MCF 10A (cell line): ENCODE measurements around the gene COQ10B. TPM values are rescaled to one million over a fixed set of nuclear protein-coding genes. Genes with fewer than 3 reads are reported as not detected.
A peak's percentile ranks its signal among the peaks of the same experiment; 100 is the strongest.

Source experiments
- BruUV-seq: library from RNA; stranded (reverse); fragments of 400-500 nt; replicated peaks from 2 replicates; lab custom pipeline; 2021; lab: Mats Ljungman, UMichigan
- CTCF ChIA-PET: fragments of 300-600 bp; sonication (Branson Sonifier 250); formaldehyde crosslinking; extraction: SDS; loops from one replicate; lab custom pipeline; 2021; ENCODE audit warnings: antibody characterized with exemption, inconsistent platforms; lab: Yijun Ruan, JAX
- POLR2A ChIA-PET: fragments of 300-600, 350-650 bp; sonication (Branson Sonifier 250); formaldehyde crosslinking; extraction: SDS; loops from one replicate; lab custom pipeline; 2020; ENCODE audit warnings: antibody characterized with exemption, inconsistent platforms; lab: Yijun Ruan, JAX
- DNase-seq: peaks from one replicate; pipeline ENCODE4 v3.0.0-alpha.2; 2018; ENCODE audit not compliant: unreplicated experiment
- H3K27ac Mint-ChIP-seq: one replicate; pipeline ENCODE4 v1.8.0; 2022; ENCODE audit warnings: mild to moderate bottlenecking, low read depth, mixed read lengths; ENCODE audit not compliant: unreplicated experiment
- H3K27me3 Mint-ChIP-seq: one replicate; pipeline ENCODE4 v1.8.0; 2022; ENCODE audit warnings: mixed read lengths; ENCODE audit not compliant: insufficient read depth, unreplicated experiment
- H3K36me3 Mint-ChIP-seq: one replicate; pipeline ENCODE4 v1.8.0; 2022; ENCODE audit warnings: mild to moderate bottlenecking, moderate library complexity, mixed read lengths; ENCODE audit not compliant: insufficient read depth, unreplicated experiment
- H3K4me1 Mint-ChIP-seq: one replicate; pipeline ENCODE4 v1.8.0; 2022; ENCODE audit warnings: mixed read lengths; ENCODE audit not compliant: insufficient read depth, unreplicated experiment
- H3K4me3 Mint-ChIP-seq: one replicate; pipeline ENCODE4 v1.8.0; 2022; ENCODE audit warnings: mild to moderate bottlenecking, moderate library complexity, mixed read lengths; ENCODE audit not compliant: unreplicated experiment
- H3K9me3 Mint-ChIP-seq: one replicate; pipeline ENCODE4 v1.8.0; 2022; ENCODE audit warnings: mixed read lengths; ENCODE audit not compliant: unreplicated experiment
- intact Hi-C: fragments of 100-400 bp; cut with micrococcal nuclease; formaldehyde crosslinking; loops from 2 replicates; pipeline ENCODE4 v1.14.1; 2022
- total RNA-seq: library from RNA; stranded (reverse); gene quantifications from 2 replicates; pipeline ENCODE4 v1.2.3, GENCODE V29; 2022
- TF ChIP-seq, protein P1 (sequence below): fragments of 200-600 bp; IDR thresholded peaks from one replicate; pipeline ENCODE4 v1.8.0; 2022; ENCODE audit warnings: antibody characterized with exemption, mild to moderate bottlenecking; ENCODE audit not compliant: unreplicated experiment

Gene COQ10B
- total RNA-seq, 1 experiment from 2014 or later = 21.3 TPM

DNA sequence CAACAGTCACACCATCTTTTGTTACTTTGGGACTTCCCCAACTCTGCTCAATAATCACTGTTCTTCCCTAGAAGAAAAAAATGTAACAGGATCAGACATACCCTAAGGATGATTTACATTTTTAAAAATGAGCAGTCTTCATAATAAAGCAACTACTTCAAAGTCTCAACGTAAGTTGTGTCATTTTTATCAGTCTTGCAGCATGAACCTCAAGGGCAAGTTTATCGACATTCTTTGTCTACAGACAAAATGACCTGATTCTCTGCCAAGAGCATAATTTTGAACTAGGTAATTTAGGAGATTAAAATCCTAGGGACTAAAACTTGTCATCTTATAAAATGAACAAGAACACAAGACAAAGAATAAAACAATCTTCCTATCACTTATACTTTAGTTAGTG lies 44.0 kb downstream of the COQ10B start:
- Mint-ChIP-seq H3K36me3 (peaks cover 87% of the 10 kb centered on the region), H3K27ac (peak overlapping the region; percentile 49), H3K4me3 (peak overlapping the region; percentile 89), H3K9me3 (no peaks in the 10 kb centered on the region), H3K27me3 (no peaks in the 10 kb centered on the region), H3K4me1 (peaks cover 14% of the 10 kb centered on the region)
- ChIA-PET CTCF (interaction anchor here (1.2 to 1.4 kb wide), 2 partner anchors 18 to 19 kb away, joined by 3 to 4 read pairs; no protein-coding TSS in a partner anchor), POLR2A (interaction anchor here (0.6 to 10.4 kb wide), 13 partner anchors 7 to 209 kb away, joined by 3 to 366 read pairs (median 27); partner anchors contain the start of genes COQ10B, MARS2, MOB4 and SF3B1)
- TF ChIP-seq, protein P1, sequence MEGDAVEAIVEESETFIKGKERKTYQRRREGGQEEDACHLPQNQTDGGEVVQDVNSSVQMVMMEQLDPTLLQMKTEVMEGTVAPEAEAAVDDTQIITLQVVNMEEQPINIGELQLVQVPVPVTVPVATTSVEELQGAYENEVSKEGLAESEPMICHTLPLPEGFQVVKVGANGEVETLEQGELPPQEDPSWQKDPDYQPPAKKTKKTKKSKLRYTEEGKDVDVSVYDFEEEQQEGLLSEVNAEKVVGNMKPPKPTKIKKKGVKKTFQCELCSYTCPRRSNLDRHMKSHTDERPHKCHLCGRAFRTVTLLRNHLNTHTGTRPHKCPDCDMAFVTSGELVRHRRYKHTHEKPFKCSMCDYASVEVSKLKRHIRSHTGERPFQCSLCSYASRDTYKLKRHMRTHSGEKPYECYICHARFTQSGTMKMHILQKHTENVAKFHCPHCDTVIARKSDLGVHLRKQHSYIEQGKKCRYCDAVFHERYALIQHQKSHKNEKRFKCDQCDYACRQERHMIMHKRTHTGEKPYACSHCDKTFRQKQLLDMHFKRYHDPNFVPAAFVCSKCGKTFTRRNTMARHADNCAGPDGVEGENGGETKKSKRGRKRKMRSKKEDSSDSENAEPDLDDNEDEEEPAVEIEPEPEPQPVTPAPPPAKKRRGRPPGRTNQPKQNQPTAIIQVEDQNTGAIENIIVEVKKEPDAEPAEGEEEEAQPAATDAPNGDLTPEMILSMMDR = no peak
- BruUV-seq = no TSS peak
- intact Hi-C loops = loop anchor here (5.0 kb wide), 1 partner anchor 45 kb away; the partner anchor contains the start of gene COQ10B
- DNase-seq = no peak

DNA sequence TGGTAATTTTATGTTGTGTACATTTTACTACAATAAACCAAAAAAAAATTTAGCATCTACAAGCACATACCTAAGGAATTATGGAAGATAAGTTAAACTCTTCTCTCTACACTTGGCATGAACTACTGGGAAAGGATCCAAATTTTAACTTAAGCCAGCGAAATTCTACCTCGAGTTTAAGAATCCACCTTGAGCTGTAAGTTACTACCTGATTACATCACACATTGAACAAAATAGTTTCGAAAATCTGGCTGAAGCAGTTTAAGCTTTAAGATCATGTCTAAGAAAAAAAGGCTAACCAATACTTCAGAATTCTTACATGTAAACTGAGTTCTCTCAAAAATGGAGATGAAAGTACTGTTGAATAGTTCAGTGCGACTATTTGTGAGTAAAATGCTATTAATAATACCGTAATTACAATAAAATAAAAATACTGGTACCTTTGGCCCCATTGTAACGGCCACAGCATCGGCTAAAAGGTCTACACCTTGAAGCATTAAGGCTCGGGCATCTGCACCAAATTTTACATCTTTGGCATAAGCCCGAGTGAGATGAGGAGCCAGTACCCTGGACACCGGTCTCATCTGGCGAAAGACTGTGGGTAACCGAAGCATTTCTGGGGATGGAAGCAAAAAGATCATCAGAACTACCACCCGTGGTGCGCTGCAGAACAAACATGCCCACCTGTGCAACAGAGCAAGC lies 45.0 kb downstream of the COQ10B start:
- Mint-ChIP-seq H3K9me3 (no peaks in the 10 kb centered on the region), H3K4me1 (peaks cover 18% of the 10 kb centered on the region), H3K36me3 (peaks cover 87% of the 10 kb centered on the region), H3K27me3 (no peaks in the 10 kb centered on the region), H3K4me3 (peak overlapping the region; percentile 89), H3K27ac (peak overlapping the region; percentile 93)
- TF ChIP-seq, protein P1 = no peak
- DNase-seq = peak; percentile 24
- intact Hi-C loops = loop anchor here (5.0 kb wide), 1 partner anchor 46 kb away; the partner anchor contains the start of gene COQ10B
- BruUV-seq = TSS peak; percentile 31
- ChIA-PET CTCF (interaction anchor here (0.6 to 1.2 kb wide), 4 partner anchors 62 to 598 kb away, joined by 3 to 4 read pairs (median 3); no protein-coding TSS in a partner anchor), POLR2A (interaction anchor here (0.5 to 10.4 kb wide), 17 partner anchors 8 to 412 kb away, joined by 3 to 366 read pairs (median 12); partner anchors contain the start of genes COQ10B, MARS2, MOB4 and SF3B1)

DNA sequence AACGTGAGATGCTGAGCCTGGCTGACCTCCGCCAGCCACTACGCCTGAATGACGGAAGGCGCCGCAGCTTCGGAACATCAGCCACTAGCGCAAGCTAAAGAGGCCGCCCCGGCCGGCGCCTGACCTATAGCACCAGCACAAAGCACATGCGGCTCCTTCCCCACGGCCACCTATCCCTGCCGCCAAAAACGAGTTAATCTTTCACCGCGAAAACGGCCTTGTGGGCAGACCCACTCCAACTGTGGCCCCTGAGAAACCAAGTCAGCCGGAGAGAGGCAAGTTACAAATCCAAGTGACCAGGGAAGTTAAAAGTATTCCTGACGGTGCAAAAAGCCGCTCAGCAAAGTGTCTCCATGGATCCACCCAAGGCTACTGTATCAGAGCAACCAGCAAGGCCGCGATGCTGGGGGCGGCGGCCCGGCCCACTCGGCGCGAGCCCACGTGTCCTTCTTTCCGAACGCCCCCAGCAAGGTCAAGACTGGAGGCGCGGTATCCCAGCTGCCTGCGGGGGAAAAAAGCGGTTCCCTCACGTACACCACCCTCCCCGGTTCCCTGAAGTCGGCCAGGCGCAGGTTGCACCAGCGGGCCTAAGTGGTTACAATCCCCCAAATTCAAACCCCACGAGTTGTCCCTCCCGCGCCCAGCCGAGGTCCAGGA lies 45.7 kb downstream of the COQ10B start:
- BruUV-seq = no TSS peak
- peaks cover 87% of the 10 kb centered on the region for H3K36me3 Mint-ChIP-seq
- intact Hi-C loops = loop anchor here (5.0 kb wide), 1 partner anchor 47 kb away; the partner anchor contains the start of gene COQ10B
- no peaks in the 10 kb centered on the region for H3K9me3 Mint-ChIP-seq
- TF ChIP-seq, protein P1 = no peak
- POLR2A ChIA-PET = interaction anchor here (0.5 to 10.4 kb wide), 19 partner anchors 9 to 700 kb away, joined by 3 to 366 read pairs (median 12); partner anchors contain the start of genes COQ10B, GTF3C3, MARS2 and MOB4
- H3K4me3 Mint-ChIP-seq = peak overlapping the region; percentile 89
- peak overlapping the region; percentile 93 for H3K27ac Mint-ChIP-seq
- H3K27me3 Mint-ChIP-seq = no peaks in the 10 kb centered on the region
- CTCF ChIA-PET = interaction anchor here (0.6 to 1.2 kb wide), 2 partner anchors 280 to 599 kb away, joined by 3 to 4 read pairs; no protein-coding TSS in a partner anchor
- H3K4me1 Mint-ChIP-seq = peaks cover 18% of the 10 kb centered on the region
- DNase-seq = peak; percentile 40
